HG03060 (cell line): ENCODE measurements around the gene PRDM15.

Experiments used
- ATAC-seq: cut with Tn5 transposase; IDR thresholded peaks from one replicate; pipeline ENCODE4 v1.9.1; 2021; ENCODE audit warnings: low read depth, moderate number of reproducible peaks; ENCODE audit not compliant: unreplicated experiment

Gene PRDM15, protein sequence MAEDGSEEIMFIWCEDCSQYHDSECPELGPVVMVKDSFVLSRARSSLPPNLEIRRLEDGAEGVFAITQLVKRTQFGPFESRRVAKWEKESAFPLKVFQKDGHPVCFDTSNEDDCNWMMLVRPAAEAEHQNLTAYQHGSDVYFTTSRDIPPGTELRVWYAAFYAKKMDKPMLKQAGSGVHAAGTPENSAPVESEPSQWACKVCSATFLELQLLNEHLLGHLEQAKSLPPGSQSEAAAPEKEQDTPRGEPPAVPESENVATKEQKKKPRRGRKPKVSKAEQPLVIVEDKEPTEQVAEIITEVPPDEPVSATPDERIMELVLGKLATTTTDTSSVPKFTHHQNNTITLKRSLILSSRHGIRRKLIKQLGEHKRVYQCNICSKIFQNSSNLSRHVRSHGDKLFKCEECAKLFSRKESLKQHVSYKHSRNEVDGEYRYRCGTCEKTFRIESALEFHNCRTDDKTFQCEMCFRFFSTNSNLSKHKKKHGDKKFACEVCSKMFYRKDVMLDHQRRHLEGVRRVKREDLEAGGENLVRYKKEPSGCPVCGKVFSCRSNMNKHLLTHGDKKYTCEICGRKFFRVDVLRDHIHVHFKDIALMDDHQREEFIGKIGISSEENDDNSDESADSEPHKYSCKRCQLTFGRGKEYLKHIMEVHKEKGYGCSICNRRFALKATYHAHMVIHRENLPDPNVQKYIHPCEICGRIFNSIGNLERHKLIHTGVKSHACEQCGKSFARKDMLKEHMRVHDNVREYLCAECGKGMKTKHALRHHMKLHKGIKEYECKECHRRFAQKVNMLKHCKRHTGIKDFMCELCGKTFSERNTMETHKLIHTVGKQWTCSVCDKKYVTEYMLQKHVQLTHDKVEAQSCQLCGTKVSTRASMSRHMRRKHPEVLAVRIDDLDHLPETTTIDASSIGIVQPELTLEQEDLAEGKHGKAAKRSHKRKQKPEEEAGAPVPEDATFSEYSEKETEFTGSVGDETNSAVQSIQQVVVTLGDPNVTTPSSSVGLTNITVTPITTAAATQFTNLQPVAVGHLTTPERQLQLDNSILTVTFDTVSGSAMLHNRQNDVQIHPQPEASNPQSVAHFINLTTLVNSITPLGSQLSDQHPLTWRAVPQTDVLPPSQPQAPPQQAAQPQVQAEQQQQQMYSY

DNA sequence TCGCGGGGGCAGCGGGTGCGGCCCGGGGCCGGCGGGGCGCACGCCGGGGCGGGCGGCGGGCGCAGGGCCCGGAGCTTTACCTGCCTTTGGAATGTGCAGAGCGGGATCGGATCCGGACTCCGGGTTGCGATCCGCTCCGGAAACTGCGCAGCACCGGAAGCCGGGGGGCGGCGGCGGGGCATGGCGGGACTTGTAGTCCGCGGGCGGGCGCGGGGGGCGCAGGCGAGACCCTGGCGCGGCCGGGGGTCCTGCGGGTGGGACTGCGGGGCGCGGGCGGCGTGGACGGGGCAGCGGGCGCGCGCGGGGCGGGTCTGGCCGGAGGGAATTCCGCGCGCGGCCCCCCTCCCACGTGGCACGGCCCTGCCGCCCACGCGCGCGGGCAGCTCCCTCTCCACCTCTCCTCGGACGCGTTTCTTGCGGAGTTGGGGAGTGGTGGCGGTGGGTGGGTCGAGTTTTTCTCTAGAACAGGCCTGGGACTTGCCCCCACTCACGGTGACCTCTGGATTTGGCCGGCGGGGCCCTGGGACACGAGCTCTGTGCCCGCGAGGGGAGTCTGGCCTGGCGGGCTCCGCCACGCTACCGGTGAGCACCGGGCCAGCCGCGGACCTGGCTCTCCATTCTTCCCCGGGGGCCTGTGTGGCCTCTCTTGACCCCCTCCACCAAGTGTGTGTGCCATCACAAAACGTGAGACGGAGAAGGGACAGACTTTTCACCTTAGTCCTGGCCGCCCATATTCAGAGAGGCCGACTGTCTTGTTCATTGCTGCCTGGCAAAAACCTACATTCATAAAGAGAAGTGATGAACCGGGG, at the start of gene PRDM15:
PRDM15 (minus strand) TSS at position 155 of the 809 bp plus-strand sequence. CDS start 18,981 bp downstream, outside the sequence.
- no peak for ATAC-seq

DNA sequence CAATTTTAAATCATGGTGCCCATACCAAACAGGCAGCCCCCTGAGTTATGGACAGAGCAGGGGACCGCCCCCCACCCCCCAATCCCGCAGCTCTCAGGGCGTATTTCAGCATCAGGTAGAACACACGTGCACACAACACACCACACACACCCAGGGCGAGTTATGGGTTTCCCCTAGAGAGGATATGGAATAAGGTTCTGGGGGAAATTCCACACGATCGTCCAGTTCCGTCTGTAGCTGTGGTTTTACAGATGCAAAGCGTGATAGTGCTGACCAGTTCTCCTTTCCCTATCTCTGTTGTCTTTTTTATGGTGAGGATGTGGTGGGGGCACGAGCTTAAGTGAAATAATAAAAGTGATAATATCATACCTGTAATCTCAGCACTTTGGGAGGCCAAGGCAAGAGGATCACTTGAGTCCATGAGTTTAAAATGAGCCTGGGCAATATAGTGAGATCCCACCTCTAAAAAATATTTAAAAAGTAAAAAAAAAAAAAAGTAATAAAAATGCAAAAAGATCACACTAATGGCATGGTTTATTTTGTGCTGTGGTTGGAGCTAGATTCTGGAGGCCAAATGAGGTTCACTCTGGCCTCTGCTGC, 49.6 kb upstream of the PRDM15 start:
- ATAC-seq = no peak

DNA sequence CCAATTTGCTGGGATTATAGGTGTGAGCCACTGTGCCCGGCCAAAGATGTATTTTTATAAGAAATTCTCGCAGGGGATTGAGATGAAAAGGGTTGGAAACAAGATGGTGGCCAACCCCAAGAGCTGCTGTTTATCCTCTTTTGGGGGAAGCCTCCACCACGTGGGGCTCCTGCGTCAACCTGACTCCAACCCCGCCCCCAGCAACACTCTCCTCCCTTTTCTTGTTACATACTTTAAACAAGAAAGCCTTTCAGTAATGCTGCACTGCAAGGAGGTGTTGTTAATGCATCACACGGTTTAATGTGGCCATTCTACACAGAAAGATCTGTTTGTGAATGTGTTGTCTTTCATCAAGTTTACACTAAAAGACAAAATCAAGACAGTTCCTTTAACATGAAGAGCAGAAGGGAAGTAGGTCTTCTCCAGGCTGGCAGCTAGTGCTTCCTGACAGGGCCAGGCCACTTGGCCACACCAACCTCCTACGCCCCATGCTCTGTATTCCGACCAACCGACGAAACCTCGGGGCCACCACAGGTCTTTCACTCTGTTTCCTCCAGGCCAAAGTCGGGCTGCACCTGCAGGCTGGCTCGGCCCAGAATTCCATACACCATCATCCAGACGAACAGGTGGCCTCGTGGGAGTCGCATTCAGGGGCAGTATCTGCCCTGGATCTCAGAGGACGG, 48.7 kb upstream of the PRDM15 start:
- ATAC-seq = no peak

DNA sequence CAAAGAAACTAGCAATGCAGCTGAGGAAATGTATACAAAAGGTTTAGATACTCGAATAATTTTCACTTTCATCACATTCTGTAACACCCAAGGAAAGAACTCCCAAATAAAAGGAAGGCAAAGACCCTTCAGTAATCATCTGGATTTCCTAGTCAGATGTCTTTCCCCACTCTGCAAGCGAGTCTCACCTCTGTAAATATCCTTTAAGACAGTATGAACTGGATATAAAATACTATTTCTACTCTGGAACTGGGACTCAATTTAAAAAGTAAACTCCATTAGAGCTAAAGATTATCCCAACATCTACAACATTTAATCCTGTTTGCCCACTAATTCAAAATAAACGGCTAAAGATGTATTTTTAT, 47.6 kb upstream of the PRDM15 start:
- ATAC-seq = no peak

DNA sequence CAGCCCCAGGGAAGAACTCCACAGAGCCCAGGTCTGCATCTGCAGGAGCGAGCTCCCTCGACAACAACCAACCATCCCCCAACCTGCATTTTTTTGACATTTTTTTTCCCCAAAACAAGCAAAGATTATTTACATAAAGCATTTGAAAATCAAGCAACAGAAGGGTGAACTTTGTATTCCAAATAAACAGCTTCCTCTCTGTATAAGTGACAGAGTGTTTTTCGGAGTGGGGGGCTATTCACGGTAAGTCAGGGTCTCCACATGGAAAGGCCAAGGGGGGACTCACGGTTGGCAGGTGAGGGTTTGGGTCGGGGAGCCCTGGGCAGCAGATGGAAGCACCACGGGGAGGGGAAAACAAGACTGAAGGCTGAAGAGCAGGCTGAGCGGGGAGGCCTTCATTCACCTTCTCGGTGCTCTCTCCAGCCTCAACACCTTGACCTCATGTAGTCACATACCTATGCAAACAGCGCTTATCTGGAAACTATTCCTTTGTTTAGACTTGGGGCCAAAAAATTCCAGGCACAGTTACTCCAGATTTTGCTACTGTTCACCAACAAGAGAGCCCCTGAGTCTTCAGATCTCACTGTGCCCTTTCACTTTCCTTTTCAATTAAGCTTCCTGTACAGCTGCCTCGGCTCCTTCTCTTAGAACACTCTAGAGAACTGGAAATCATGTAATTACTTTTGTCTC, 47.1 kb upstream of the PRDM15 start:
- no peak for ATAC-seq

DNA sequence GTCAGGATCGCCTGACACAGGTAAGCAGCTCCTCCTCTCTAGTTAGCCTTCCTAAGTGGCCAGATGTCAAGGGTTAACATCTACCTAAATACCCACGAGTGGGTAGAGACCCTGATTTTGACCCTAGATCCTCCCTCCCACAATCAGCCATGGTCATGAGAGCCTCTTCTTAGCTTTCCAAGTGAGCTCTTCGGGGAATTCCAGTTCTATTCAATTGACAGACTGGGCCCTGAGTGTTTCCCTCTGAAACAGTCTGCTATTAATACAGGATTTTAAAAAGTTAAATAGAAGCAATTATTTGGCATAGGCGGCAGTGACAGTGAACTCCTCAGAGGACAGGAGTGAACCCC, 46.6 kb upstream of the PRDM15 start:
- no peak for ATAC-seq

DNA sequence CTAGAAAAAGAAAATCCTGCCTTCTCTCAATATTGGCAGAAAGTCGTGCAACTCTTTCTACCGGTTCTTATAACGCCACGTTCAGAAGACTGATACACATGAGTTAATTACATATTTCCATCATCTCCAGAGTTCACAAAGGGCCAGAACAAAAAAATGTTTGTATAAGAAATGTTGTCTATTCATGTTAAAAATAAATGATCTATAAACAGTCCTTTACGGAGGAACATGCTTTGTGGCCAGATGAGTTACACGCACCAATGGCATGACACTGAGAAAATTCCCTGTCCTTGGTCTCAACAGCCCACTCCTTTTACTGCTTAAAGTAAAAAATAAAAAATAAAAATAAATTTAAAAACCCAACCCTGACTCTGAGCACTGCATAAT, 45.2 kb upstream of the PRDM15 start:
- ATAC-seq = no peak

DNA sequence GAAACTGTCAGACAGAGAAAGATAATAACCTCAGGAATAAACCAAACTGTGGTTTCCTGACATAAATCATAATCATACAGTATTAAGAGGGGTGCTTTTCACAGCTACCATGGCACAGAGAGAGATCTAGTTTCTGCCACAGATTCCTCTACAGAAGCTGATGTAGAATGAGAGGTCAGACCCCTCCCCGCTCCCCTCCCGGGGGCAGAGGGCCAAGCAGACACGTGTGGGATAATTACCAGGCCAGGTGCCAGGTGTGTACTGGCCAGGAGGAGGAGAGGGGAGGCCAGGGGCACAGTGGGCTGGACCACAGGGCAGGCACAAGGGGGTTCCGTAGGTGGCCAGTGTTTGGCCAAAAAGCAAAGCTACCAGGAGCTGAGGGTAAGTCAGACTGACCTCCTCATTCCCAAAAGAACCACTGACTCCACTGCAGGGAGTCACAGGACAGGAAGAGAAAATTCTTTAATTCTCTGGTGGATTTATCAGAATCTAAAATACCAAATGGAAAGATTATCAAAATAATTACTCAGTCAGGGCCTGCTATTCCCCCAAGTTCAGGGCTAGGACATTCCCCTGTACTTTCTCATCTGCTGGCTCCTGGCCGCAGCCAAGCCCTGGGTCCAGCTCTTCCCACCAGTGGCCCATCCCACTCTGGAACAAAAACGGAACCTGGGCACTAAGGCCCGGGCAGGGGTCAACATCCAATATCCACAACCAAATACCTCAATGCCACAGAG, 44.7 kb upstream of the PRDM15 start:
- no peak for ATAC-seq

DNA sequence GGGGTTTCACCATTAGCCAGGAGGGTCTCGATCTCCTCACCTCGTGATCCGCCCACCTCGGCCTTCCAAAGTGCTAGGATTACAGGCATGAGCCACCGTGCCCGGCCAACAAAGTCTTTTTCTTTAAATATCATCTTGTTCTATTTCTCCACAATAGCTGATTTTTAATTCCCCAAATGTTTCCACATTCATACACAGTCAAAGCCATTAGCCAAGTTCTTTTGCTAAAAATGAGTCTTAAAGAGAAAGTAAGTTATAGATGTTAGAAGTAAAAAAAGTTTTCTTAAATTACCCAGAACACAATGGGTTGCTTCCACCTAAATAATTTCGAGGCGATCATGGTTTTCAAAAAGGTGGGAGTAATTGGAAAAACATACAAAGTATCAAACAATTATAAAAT, 44.0 kb upstream of the PRDM15 start:
- no peak for ATAC-seq

DNA sequence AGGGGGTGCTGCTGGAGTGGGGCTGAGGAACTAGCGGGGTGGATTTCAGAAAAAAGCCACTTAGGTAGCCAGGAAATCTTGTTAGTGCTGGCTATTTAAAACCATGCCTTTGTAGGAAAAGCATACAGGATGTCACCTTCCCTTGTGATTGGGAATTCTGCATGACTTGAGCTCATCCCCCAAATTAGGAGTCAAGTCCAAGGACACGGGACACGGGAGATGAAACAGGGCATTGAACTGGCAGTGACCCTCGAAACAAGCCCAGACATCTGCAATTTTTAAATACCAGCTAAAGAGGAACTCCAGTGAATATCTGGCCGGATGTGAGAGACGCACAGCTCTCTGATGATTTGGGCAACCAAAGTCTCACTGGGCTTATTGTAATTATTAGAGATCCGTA, 41.9 kb upstream of the PRDM15 start:
- ATAC-seq = no peak

DNA sequence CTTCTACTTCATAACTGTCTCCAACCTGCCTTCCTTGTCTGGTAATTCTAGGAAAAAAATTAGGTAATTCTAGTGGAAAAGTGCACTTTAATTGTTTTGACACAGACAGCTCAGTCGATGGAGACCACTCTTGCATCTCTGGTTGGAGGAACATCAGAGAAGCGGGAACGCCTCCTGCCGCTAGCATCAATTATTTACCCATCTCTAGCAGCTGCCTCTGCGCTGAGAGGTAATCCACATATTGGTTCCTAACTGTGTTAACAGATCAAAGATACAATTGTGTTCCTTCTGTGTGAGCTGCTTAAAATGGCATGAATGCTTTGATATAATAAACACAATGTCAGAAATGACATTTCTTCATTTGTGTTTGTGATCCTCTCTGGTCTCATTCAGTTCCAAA, 41.3 kb upstream of the PRDM15 start:
- no peak for ATAC-seq

DNA sequence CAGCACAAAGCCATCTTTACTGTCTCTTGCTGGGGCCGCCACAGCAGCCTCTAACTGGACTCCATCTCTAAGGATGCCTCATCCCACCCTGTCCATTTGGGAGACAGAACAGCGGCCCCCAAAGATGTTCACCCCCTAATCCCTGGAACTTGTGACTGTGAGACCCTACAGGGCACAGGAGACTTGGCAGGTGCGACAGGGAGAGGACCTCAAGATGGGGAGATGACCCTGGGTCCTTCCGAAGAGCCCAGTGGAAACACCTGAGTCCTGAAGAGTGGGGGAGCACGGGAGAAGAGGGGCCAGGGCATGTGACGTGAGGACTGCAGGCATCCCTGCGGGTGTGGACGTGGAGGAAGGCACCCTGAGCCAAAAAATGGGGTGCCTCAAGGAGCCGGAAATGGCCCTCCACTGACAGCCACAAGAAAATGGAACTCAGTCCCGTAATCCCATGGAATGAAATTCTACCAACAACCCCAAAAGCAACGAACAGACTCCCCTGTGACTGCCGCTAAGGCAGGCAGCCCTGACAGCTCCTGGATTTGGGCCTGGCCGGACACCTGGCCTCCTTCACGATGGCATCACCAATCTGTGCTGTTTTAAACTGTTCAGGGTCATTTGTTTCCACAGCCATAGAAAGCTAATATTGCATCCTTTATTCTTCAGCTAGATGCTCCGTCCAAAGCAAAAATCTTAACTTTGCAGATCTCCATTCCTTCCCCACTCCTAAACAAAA, 40.7 kb upstream of the PRDM15 start:
- no peak for ATAC-seq

DNA sequence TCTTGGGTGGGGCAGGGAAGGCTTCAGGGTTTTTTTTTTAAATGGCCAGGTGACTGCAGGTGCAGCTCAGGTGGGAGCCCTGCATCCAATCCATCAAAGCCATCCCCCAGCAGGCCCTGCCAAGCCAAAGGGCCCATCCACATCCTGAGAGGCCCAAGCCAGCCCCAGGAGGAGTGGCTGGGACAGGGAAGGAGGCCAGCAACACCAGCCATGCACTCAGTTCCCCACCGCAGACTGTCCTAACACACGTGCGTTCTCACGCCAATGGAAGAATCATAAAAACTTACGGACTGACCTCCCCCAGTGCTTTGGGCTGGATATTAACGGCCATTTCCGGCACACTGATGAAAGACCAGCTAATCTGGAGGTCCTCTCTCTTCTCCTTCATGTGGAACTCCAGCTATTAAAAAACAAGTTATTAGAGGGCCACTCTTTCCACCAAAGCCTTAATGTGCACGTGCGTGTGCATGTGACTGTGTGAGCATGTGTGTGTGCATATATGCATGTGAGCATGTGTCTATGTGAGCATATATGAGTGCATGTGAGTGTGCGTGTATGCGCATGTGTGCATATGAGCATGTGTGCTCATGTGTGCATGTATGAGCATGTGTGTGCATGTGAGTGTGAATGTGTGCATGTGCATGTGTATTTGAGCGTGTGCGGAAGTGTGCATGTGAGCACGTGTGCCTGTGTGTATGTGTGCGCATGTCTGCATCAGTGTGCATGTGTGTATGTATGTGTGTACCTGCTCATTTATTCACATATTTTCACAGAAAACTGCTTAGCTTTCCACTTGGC, 39.6 kb upstream of the PRDM15 start:
- no peak for ATAC-seq

DNA sequence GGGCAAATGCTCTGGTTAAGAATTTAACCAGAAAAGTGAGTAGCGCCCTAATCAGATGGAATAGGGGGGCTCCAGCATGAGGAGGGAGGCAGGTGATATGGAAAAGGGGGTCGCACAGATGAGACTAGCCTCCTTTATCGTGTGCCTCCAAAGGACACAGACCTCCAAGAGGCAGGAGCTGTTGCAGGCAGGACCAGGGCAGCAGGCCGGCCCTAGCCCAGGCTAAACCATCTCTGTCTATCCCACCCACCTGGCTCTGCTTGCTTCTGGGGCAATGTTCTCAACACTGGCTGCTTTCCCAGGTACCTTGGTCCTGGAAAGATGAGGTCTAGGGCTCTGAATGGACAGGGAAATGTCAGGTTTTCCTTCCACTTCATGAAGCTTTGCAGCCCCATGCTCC, 38.4 kb upstream of the PRDM15 start:
- no peak for ATAC-seq

DNA sequence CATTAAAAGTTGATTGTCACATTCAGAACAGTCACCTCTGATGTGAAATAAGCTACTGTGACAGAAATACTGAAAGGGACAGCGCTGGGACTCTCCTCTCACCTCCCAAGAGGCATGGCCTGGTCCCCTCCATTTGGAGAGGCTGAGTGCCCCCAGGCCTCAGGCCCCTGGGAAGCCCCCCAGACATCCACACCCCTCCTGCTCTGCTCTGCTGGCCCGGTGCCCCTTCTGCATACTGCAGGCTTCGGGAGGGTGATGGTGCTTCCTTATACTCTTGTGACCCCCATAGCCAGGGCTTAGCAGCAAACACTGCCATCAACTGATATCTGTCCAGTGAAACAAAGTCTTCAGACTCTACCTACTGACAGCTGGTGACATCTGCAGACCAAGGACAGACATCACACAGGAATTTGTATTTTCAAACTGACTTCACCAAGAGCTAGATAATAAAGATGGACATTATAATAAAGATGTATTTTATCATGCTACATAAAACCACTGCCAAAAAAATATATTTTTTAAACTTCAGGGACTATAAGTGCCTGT, 37.8 kb upstream of the PRDM15 start:
- no peak for ATAC-seq

DNA sequence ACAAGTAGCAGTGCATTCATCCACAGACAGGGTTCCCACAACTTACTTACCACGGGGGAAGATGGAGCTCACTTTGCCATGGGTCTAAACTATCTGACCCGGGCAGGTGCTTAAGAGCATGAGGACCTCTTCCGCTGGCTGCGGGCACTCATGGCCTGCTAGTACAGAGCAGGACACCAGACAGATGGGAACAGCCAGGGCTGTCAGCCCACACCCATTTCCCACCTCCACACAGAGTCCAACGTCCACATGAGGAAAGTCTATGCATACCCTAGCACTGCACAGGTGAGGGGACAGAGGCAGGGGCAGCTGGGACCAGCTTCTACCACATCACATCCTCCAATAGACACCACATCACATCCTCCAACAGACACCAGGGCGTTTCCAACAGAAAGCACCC, 35.8 kb upstream of the PRDM15 start:
- ATAC-seq = no peak

DNA sequence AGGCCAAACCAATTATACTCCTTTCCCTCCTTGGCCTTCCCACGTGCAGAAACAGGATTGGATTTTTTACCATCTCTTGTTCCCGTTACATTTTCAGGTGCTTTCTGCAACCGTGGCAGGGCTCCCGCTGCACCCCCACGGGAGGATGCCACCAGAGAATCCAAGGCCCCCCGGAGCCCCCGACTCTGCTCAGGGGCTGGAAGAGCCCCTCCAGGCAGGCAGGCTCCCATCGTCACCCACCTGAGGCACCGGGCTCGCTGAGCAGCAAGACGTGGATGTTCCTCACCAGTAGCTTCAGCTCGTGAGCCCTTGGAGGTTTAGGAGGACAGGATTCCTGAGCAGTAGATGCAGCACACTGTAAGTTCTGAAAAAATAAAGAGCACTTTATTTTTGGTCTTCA, 35.2 kb upstream of the PRDM15 start:
- no peak for ATAC-seq
